Measurements from ENCODE around the gene SURF1.

- TF ChIP-seq CTCF (IDR thresholded peaks at IDR 0.05) (no peak), ZFX (IDR thresholded peaks at IDR 0.05; ENCODE audit: borderline replicate concordance) (no peak)
Measured at GRCh38 chr9:133332381-133332730, 23.9 kb downstream of the SURF1 start.

All from 22Rv1 (cell line).